Measurements from ENCODE around the gene TMEM184A.

Gene TMEM184A

DNA sequence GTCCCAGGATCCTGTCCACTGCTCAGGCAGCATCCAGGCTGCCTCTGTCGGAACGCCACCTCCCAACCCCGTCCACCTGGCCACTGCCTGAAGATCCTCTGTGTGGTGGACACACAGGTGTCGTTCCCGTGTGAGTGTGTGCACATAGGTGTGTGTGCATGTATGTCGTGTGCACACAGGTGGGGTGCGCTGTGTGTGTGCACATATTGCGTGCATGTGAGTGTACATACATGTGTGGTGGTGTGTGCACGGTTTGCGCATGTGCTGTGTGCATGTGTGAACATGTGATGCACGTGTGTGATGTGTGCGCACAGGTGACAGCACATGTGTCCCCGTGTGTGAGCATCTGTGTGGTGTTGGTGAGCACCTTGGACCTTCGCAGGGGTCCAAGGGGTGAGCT lies 7.1 kb downstream of the TMEM184A start:
- Histone ChIP-seq H3K4me1 (ENCODE audit: insufficient read depth, low read length) (no peaks in the 10 kb centered on the region), H3K27me3 (ENCODE audit: insufficient read depth, low read length) (peaks cover 11% of the 10 kb centered on the region), H3K9me3 (ENCODE audit: low read length) (no peaks in the 10 kb centered on the region), H3K4me3 (ENCODE audit: low read length) (no peak overlapping the region), H3K36me3 (ENCODE audit: insufficient read depth, low read length) (no peaks in the 10 kb centered on the region), H2AFZ (ENCODE audit: low read depth, low read length) (no peak overlapping the region)

- Histone ChIP-seq H3K27me3 (ENCODE audit: insufficient read depth, low read length) (peaks cover 11% of the 10 kb centered on the region), H3K36me3 (ENCODE audit: insufficient read depth, low read length) (no peaks in the 10 kb centered on the region), H2AFZ (ENCODE audit: low read depth, low read length) (no peak overlapping the region), H3K4me1 (ENCODE audit: insufficient read depth, low read length) (no peaks in the 10 kb centered on the region), H3K4me3 (ENCODE audit: low read length) (no peak overlapping the region), H3K9me3 (ENCODE audit: low read length) (no peaks in the 10 kb centered on the region)
Measured at GRCh38 chr7:1548438-1548831, 7.6 kb downstream of the TMEM184A start.

GRCh38 chr7:1547777-1548437 lies 8.1 kb downstream of the TMEM184A start:
- Histone ChIP-seq H3K9me3 (ENCODE audit: low read length) (no peaks in the 10 kb centered on the region), H3K36me3 (ENCODE audit: insufficient read depth, low read length) (no peaks in the 10 kb centered on the region), H3K27me3 (ENCODE audit: insufficient read depth, low read length) (peaks cover 11% of the 10 kb centered on the region), H3K4me3 (ENCODE audit: low read length) (no peak overlapping the region), H3K4me1 (ENCODE audit: insufficient read depth, low read length) (peaks cover 2% of the 10 kb centered on the region), H2AFZ (ENCODE audit: low read depth, low read length) (no peak overlapping the region)

DNA sequence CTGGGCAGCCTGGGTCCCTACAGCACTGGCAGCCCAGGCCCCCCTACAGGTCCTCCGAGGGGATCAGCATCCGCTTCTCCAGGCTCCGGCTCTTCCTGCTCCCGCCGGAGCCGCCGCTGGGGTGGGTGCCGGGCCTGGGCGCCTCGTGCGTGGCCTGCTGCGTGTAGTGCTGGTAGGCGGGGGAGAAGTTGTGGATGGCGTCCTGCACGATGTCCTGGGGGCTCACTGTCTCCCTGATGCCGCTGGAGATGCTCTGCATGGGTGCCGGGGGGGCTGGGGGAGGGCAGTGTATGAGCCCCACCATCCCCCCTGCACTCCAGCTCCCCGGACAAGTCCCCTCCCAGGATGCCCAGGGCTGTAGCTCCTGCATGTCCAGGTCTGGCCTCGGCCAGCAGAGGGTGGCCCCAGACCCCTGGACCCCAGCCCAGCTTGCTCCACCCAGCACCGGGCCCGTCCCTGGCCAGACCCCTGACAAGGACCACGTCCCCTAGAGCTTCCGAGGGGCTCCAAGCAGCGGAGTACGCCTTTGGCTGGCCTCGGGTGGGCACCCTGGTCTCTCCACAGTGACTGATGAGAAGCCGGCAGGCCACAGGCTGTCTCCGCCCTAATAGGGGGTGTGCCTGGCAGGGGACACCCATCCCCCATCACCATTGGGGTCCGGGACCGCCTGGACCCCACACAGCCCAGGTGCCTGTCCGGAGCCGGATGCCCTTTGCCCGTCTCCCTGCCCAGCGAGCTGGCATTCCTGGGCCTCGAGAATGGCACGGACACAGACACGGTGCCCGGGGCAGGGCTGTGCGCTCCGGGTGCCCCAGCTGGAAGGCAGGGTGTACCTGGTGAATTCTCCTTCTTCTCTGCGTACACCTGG lies 8.9 kb downstream of the TMEM184A start:
- Histone ChIP-seq H2AFZ (ENCODE audit: low read depth, low read length) (no peak overlapping the region), H3K9me3 (ENCODE audit: low read length) (no peaks in the 10 kb centered on the region), H3K36me3 (ENCODE audit: insufficient read depth, low read length) (no peaks in the 10 kb centered on the region), H3K27me3 (ENCODE audit: insufficient read depth, low read length) (peaks cover 11% of the 10 kb centered on the region), H3K4me1 (ENCODE audit: insufficient read depth, low read length) (peaks cover 3% of the 10 kb centered on the region), H3K4me3 (ENCODE audit: low read length) (no peak overlapping the region)

GRCh38 chr7:1546274-1546908 lies 9.6 kb downstream of the TMEM184A start:
- Histone ChIP-seq H3K9me3 (ENCODE audit: low read length) (no peaks in the 10 kb centered on the region), H2AFZ (ENCODE audit: low read depth, low read length) (no peak overlapping the region), H3K36me3 (ENCODE audit: insufficient read depth, low read length) (peaks cover 2% of the 10 kb centered on the region), H3K4me1 (ENCODE audit: insufficient read depth, low read length) (peaks cover 3% of the 10 kb centered on the region), H3K27me3 (ENCODE audit: insufficient read depth, low read length) (peaks cover 11% of the 10 kb centered on the region), H3K4me3 (ENCODE audit: low read length) (no peak overlapping the region)

GRCh38 chr7:1545417-1546246 lies 10.4 kb downstream of the TMEM184A start:
- no peak overlapping the region for H2AFZ ChIP-seq (ENCODE audit: low read depth, low read length)
- peaks cover 11% of the 10 kb centered on the region for H3K27me3 ChIP-seq (ENCODE audit: insufficient read depth, low read length)
- no peak overlapping the region for H3K4me3 ChIP-seq (ENCODE audit: low read length)
- no peaks in the 10 kb centered on the region for H3K9me3 ChIP-seq (ENCODE audit: low read length)
- H3K4me1 ChIP-seq (ENCODE audit: insufficient read depth, low read length): peaks cover 3% of the 10 kb centered on the region
- H3K36me3 ChIP-seq (ENCODE audit: insufficient read depth, low read length): peaks cover 8% of the 10 kb centered on the region

DNA sequence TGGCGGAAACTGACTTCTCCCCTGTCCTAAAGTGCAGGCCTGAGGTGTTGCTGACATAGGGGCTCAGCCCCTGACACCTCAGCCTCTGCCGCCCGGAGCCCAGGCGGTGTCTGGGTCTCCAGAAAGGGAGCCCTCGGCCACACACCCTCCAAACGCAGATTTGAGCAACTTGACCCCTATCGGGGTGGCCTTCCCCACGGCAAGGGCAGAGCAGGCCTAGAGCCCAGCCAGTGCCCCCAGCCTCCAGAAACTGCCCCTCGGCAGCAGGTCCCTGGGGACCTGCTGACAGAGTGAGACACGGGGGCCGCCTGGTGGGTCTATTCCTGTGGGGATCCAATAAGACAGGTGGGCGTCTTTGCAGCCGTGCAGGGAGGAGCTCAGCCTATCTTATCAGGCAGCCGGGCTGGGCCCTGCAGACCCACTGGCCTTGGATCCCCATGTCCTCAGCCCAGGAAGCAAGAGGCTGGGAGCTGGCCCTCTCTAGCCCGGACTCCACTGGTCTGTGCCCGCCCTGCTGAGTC lies 11.0 kb downstream of the TMEM184A start:
- H3K27me3 ChIP-seq (ENCODE audit: insufficient read depth, low read length): peaks cover 11% of the 10 kb centered on the region
- H3K36me3 ChIP-seq (ENCODE audit: insufficient read depth, low read length): peaks cover 12% of the 10 kb centered on the region
- H3K9me3 ChIP-seq (ENCODE audit: low read length): no peaks in the 10 kb centered on the region
- H2AFZ ChIP-seq (ENCODE audit: low read depth, low read length): no peak overlapping the region
- no peak overlapping the region for H3K4me3 ChIP-seq (ENCODE audit: low read length)
- H3K4me1 ChIP-seq (ENCODE audit: insufficient read depth, low read length): peaks cover 3% of the 10 kb centered on the region

DNA sequence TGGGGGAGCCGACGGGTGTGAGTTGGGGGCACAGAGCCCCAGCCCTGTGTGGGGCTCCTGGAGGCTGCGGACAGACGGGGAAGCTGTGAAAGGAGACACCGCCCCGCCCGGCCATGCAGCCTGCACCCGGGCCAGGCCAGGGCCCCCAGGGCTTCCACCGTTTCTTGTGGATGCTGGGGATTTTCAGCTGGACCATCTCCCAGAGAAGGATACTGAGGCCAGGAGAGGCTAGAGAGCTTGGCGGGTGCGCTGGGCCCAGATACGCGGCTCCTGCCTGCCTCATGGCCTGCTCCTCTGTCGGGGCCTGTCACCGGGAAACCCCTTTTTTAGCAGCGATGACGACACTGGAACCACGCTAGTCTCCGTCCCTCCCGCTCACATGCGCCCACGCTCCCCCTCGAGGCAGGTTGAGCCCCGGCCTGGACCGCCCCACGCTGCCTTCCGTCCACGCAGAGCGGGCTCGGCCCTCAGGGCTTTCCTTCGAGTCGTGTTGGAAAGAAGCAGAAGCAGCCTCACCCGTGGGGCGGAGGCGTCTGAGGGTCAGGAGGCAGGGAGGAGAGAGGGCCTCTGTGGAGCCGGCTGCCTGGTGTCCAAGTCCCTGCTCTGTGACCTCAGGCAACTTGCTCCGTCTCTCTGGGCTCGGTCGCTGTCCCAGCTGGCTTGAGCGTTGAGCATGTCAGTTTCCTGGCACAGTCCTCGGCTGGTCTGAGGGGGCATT lies 11.7 kb downstream of the TMEM184A start:
- Histone ChIP-seq H3K27me3 (ENCODE audit: insufficient read depth, low read length) (peaks cover 11% of the 10 kb centered on the region), H3K9me3 (ENCODE audit: low read length) (no peaks in the 10 kb centered on the region), H3K36me3 (ENCODE audit: insufficient read depth, low read length) (peaks cover 15% of the 10 kb centered on the region), H3K4me1 (ENCODE audit: insufficient read depth, low read length) (peaks cover 3% of the 10 kb centered on the region), H2AFZ (ENCODE audit: low read depth, low read length) (no peak overlapping the region), H3K4me3 (ENCODE audit: low read length) (no peak overlapping the region)

DNA sequence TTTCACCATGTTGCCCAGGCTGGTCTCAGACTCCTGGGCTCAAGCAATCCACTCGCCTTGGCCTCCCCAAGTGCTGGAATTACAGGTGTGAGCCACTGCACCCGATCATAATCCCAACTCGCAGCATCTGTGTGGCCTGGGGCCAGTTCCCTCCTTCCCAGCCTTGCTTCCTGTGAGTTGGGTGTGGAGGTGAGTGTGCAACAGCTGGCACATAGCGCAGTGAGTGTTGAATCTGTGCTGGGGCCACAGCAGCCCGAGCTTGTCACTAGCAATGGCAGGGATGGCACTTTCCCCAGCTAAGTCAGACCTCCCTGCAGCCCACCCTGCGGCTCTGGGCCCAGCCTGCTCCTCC lies 12.2 kb downstream of the TMEM184A start:
- Histone ChIP-seq H3K9me3 (ENCODE audit: low read length) (no peaks in the 10 kb centered on the region), H3K4me3 (ENCODE audit: low read length) (no peak overlapping the region), H3K27me3 (ENCODE audit: insufficient read depth, low read length) (peaks cover 8% of the 10 kb centered on the region), H3K36me3 (ENCODE audit: insufficient read depth, low read length) (peaks cover 15% of the 10 kb centered on the region), H3K4me1 (ENCODE audit: insufficient read depth, low read length) (peaks cover 9% of the 10 kb centered on the region), H2AFZ (ENCODE audit: low read depth, low read length) (no peak overlapping the region)

- Histone ChIP-seq H3K9me3 (ENCODE audit: low read length) (no peaks in the 10 kb centered on the region), H2AFZ (ENCODE audit: low read depth, low read length) (no peak overlapping the region), H3K4me1 (ENCODE audit: insufficient read depth, low read length) (peaks cover 16% of the 10 kb centered on the region), H3K27me3 (ENCODE audit: insufficient read depth, low read length) (peaks cover under 1% of the 10 kb centered on the region), H3K36me3 (ENCODE audit: insufficient read depth, low read length) (peaks cover 15% of the 10 kb centered on the region), H3K4me3 (ENCODE audit: low read length) (no peak overlapping the region)
Measured at GRCh38 chr7:1542841-1543747, 12.9 kb downstream of the TMEM184A start.

GRCh38 chr7:1542329-1542728 lies 13.7 kb downstream of the TMEM184A start:
- Histone ChIP-seq H3K4me1 (ENCODE audit: insufficient read depth, low read length) (peaks cover 23% of the 10 kb centered on the region), H3K9me3 (ENCODE audit: low read length) (no peaks in the 10 kb centered on the region), H2AFZ (ENCODE audit: low read depth, low read length) (no peak overlapping the region), H3K36me3 (ENCODE audit: insufficient read depth, low read length) (peaks cover 15% of the 10 kb centered on the region), H3K27me3 (ENCODE audit: insufficient read depth, low read length) (no peaks in the 10 kb centered on the region), H3K4me3 (ENCODE audit: low read length) (no peak overlapping the region)
